ENCODE results near the gene CELA2A.
"Not testable (repeated sequence)": the region's sequence is repeated elsewhere in the genome, so short reads cannot be mapped to it uniquely, and the experiment has no call there.

CELA2A gene

DNA sequence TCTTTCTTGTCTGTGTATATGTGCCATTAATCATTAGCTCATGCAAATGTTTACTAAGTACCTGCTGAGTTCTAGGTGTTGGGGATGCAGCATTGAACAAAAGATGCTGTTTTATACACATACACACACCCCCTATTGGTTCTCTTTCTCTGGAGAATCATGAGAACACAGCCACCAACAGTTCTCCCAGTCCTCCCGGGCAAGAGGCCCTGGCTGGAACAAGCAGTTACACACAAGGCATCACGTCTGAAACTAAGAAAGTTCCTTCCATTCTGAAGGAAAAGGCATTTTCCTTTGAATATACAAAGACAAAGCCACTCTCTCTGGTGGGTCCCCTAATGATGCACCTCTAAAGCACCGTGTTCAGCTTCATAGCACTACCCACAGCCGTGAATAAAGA is 56.7 kb downstream of the CELA2A start:
- H3K4me3 ChIP-seq (ENCODE audit: insufficient read depth, low read depth, low read length, poor library complexity, severe bottlenecking) = no peak overlapping the region

DNA sequence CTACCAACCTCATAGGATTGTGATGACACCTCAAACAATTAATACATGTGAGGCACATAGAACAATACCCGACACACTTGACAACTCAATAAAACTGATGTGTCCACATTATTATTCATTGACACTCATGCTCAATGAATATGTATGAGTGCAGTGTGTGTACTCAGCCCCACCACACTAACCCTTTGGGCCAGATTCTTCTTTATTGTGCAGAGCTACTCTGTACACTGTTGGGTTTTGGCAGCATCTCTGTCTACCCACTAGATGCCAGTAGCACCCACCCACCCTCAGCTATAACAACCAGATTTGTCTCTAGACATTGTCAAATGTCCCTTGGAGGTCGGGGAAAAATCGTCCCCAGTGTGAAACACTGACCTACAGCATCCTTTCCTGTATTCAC is 57.4 kb downstream of the CELA2A start:
- no peak for DNase-seq
- Histone ChIP-seq H3K4me3 (ENCODE audit: insufficient read depth, low read depth, low read length, poor library complexity, severe bottlenecking) (no peak overlapping the region), H3K4me1 (ENCODE audit: control insufficient read depth, insufficient read depth, low read length, poor library complexity, severe bottlenecking) (peaks cover 6% of the 10 kb centered on the region), H3K27me3 (replicated peaks; ENCODE audit: control insufficient read depth, insufficient read depth, low read length, poor library complexity, severe bottlenecking) (no peaks in the 10 kb centered on the region), H3K9me3 (ENCODE audit: control insufficient read depth, low read length) (no peaks in the 10 kb centered on the region), H3K36me3 (ENCODE audit: control insufficient read depth, insufficient read depth, low read length) (peaks cover 9% of the 10 kb centered on the region), H3K27ac (ENCODE audit: insufficient read depth, low read length, poor library complexity, severe bottlenecking) (no peak overlapping the region)

More for the DNA sequence above, 56.7 kb downstream of the CELA2A start:
- Histone ChIP-seq H3K4me1 (ENCODE audit: control insufficient read depth, insufficient read depth, low read length, poor library complexity, severe bottlenecking) (peaks cover 6% of the 10 kb centered on the region), H3K27me3 (replicated peaks; ENCODE audit: control insufficient read depth, insufficient read depth, low read length, poor library complexity, severe bottlenecking) (no peaks in the 10 kb centered on the region), H3K9me3 (ENCODE audit: control insufficient read depth, low read length) (no peaks in the 10 kb centered on the region), H3K27ac (ENCODE audit: insufficient read depth, low read length, poor library complexity, severe bottlenecking) (no peak overlapping the region), H3K36me3 (ENCODE audit: control insufficient read depth, insufficient read depth, low read length) (peaks cover 9% of the 10 kb centered on the region)
- DNase-seq = no peak

DNA sequence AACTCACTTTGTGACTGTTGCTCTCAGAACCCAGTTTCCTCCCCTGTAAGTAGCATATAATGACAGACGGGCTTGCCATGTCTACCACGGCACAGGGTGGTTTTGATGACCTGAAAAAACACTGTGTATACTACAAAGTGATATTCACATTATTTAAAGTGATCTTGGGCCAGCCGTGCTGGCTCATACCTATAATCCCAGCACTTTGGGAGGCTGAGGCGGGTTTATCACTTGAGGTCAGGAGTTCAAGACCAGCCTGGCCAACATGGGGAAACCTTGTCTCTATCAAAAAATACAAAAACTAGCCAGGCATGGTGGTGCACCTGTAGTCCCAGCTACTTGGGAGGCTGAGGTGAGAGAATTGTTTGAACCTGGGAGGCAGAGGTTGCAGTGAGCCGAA is 58.0 kb downstream of the CELA2A start:
- H3K4me1 ChIP-seq (ENCODE audit: control insufficient read depth, insufficient read depth, low read length, poor library complexity, severe bottlenecking); H3K4me3 ChIP-seq (ENCODE audit: insufficient read depth, low read depth, low read length, poor library complexity, severe bottlenecking); H3K27ac ChIP-seq (ENCODE audit: insufficient read depth, low read length, poor library complexity, severe bottlenecking); H3K9me3 ChIP-seq (ENCODE audit: control insufficient read depth, low read length); H3K27me3 ChIP-seq (replicated peaks; ENCODE audit: control insufficient read depth, insufficient read depth, low read length, poor library complexity, severe bottlenecking); H3K36me3 ChIP-seq (ENCODE audit: control insufficient read depth, insufficient read depth, low read length); DNase-seq: not testable (repeated sequence)

DNA sequence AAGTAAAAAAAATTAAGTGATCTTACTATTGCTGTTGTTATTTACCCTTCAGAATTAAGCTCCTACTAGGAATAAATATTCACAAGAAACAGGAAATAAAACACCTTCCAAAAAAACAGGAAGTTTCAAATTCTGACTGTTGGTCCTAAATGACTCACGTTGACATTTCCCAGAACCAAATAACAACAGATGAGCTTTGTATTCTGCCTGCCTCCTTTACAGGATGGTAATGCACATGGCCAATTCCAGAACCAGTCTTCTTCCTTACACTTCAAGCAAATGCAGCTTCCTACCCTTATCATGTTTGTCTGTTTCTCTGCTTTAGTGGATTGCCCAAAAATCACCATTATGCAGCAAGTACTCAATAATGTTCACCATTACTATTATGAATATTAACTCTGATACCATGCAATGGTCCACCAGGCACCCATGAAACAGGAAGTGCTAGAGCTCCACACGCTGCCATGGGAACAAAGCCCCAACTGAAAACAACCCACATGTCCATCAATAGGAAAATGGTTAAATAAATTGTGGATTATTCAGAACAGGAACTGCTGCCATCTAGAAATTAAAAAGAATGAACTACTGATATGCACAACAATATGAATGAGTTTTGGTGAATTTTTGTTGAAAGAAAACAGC is 58.6 kb downstream of the CELA2A start:
- Histone ChIP-seq H3K27me3 (replicated peaks; ENCODE audit: control insufficient read depth, insufficient read depth, low read length, poor library complexity, severe bottlenecking) (no peaks in the 10 kb centered on the region), H3K36me3 (ENCODE audit: control insufficient read depth, insufficient read depth, low read length) (peaks cover 9% of the 10 kb centered on the region), H3K27ac (ENCODE audit: insufficient read depth, low read length, poor library complexity, severe bottlenecking) (no peak overlapping the region), H3K4me1 (ENCODE audit: control insufficient read depth, insufficient read depth, low read length, poor library complexity, severe bottlenecking) (peaks cover 6% of the 10 kb centered on the region), H3K4me3 (ENCODE audit: insufficient read depth, low read depth, low read length, poor library complexity, severe bottlenecking) (no peak overlapping the region), H3K9me3 (ENCODE audit: control insufficient read depth, low read length) (no peaks in the 10 kb centered on the region)
- no peak for DNase-seq

DNA sequence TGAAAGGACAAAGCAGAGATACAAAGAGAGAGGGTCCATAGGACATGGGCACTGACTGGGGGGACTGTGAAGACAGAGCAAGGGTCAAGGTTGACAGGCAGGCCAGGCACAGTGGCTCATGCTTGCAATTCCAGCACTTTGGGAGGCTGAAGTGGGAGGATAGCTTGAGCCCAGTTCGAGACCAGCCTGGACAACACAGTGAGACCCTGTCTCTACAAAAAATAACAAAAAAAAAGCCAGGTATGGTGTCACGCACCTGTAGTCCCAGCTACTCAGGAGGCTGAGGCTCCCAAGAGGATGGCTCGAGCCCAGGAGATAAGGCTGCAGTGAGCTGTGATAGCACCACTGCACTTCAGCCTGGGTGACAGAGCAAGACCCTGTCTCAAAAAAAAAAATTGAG is 63.1 kb downstream of the CELA2A start:
- Histone ChIP-seq H3K36me3 (ENCODE audit: control insufficient read depth, insufficient read depth, low read length) (peaks cover 5% of the 10 kb centered on the region), H3K9me3 (ENCODE audit: control insufficient read depth, low read length) (no peaks in the 10 kb centered on the region), H3K4me1 (ENCODE audit: control insufficient read depth, insufficient read depth, low read length, poor library complexity, severe bottlenecking) (peaks cover 10% of the 10 kb centered on the region), H3K4me3 (ENCODE audit: insufficient read depth, low read depth, low read length, poor library complexity, severe bottlenecking) (no peak overlapping the region), H3K27me3 (replicated peaks; ENCODE audit: control insufficient read depth, insufficient read depth, low read length, poor library complexity, severe bottlenecking) (no peaks in the 10 kb centered on the region), H3K27ac (ENCODE audit: insufficient read depth, low read length, poor library complexity, severe bottlenecking) (no peak overlapping the region)
- no peak for DNase-seq

DNA sequence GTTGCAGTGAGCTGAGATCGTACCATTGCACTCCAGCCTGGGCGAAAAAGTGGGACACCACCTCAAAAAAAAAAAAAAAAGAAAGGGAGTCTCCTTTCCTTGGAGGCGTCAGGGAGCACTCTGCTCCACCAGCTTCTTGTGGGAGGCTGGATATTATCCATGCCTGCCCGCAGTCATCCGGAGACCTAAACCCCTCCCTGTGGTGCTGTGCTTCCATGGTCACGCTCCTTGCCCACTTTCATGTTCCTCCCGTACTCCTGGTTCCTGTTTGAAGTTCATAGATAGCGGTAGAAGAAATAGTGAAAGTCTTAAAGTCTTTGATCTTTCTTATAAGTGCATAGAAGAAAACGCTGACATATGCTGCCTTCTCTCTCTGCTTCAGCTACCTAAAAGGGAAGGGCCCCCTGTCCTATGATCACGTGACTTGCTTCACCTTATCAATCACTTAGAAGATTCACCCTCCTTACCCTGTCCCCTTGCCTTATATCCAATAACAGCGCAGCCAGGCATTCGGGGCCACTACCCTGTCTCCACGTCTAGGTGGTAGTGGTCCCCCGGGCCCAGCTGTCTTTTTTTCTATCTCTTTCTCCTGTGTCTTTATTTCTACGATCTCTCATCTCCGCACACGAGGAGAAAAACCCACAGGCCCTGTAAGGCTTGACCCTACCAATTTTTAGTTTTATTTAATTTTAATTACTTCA is 64.8 kb downstream of the CELA2A start:
- H3K27me3 ChIP-seq (replicated peaks; ENCODE audit: control insufficient read depth, insufficient read depth, low read length, poor library complexity, severe bottlenecking); H3K36me3 ChIP-seq (ENCODE audit: control insufficient read depth, insufficient read depth, low read length); H3K4me3 ChIP-seq (ENCODE audit: insufficient read depth, low read depth, low read length, poor library complexity, severe bottlenecking); DNase-seq; H3K27ac ChIP-seq (ENCODE audit: insufficient read depth, low read length, poor library complexity, severe bottlenecking); H3K9me3 ChIP-seq (ENCODE audit: control insufficient read depth, low read length): not testable (repeated sequence)
- H3K4me1 ChIP-seq (ENCODE audit: control insufficient read depth, insufficient read depth, low read length, poor library complexity, severe bottlenecking) = peaks cover 17% of the 10 kb centered on the region
